Activated naive CD4-positive, alpha-beta T cell treated with anti-CD3 and anti-CD28 coated beads, Interleukin-2, amount 50 U/mL, for 72 hours (primary cell): ENCODE results near the gene TPRG1. TPM values are rescaled to one million over a fixed set of nuclear protein-coding genes. Genes with fewer than 3 reads are reported as not detected.

Experiments
- ATAC-seq, 2 donors: fragments of 150-1000 bp; cut with Tn5 transposase; 2 replicates each; pipeline ENCODE4 v1.10.0; 2021; ENCODE audit warnings: mild to moderate bottlenecking in 2 of 2, moderate library complexity in 2 of 2
- DNase-seq, 2 donors: peaks; one replicate each; pipeline ENCODE4 v3.0.0; 2021 to 2022; ENCODE audit warnings: low spot score in 2 of 2
- H3K27ac Mint-ChIP-seq, 2 donors: one replicate each; pipeline ENCODE4 v1.8.0; 2022; ENCODE audit warnings: mild to moderate bottlenecking in 2 of 2, mixed read lengths in 2 of 2
- H3K36me3 Mint-ChIP-seq, 2 donors: one replicate each; pipeline ENCODE4 v1.8.0; 2022; ENCODE audit warnings: mixed read lengths in 2 of 2
- H3K9me3 Mint-ChIP-seq, 2 donors: one replicate each; pipeline ENCODE4 v1.8.0; 2022; ENCODE audit warnings: mixed read lengths in 2 of 2
- total RNA-seq, 2 donors: library from RNA; stranded (reverse); gene quantifications; one replicate each; pipeline ENCODE4 v1.2.3, GENCODE V29; 2022

TPRG1 gene, protein sequence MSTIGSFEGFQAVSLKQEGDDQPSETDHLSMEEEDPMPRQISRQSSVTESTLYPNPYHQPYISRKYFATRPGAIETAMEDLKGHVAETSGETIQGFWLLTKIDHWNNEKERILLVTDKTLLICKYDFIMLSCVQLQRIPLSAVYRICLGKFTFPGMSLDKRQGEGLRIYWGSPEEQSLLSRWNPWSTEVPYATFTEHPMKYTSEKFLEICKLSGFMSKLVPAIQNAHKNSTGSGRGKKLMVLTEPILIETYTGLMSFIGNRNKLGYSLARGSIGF
- total RNA-seq = 10 to 100 TPM in 1 of 2 donors, 1 to 10 TPM in 1; 1.0 to 21.0 TPM

DNA sequence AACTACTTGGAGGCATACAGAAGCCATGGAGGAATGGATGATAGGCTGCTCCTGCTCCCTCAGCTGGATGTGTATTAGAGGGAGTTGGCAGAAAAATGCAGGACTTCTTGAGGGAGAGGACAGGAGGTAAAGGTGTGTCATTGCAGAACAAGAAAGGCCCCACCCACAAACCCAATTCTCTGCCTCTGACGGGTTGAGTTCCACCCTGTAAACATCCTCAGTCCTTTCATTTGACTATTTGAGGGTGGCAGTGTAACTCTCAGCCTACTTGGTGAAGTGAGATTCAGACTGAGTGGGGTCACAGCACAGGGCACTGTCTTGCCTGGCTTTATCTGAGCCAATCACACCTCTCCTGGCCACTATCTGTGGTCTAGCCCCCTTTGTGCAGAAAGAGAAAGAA, at the start of gene TPRG1:
TPRG1 (plus strand) TSS at position 265 of the 400 bp plus-strand sequence. CDS start 35,414 bp downstream, outside the sequence.
- no peak for DNase-seq
- no peaks in the 10 kb centered on the region for H3K36me3 Mint-ChIP-seq
- peaks cover 0 to 4% of the 10 kb centered on the region in 2 donors for H3K9me3 Mint-ChIP-seq
- no peak within 1 kb of the TSS for H3K27ac Mint-ChIP-seq
- peak in 1 of 2 donors; percentile 18 for ATAC-seq

DNA sequence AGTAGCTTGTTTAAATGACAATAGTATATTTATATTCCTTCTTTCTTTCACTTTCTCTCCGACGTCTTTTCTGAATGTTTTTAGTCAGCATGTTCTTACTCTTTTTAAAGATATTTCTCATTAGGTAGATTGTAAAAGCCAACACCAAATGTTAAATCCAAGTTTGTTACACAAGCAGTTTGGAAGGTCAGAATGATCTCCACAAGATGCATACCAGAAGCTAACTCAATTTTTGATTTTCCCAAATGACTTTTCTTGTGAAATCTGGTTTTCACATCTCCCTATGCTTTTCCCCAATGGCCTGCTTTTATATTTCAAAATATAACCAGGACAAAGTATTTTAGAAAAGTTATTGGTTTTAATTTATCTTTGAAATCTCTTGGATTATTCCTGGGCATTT, 49.7 kb upstream of the TPRG1 start:
- DNase-seq (no peak), ATAC-seq (no peak)
- Mint-ChIP-seq H3K9me3 (peaks cover 5 to 14% of the 10 kb centered on the region in 2 donors), H3K36me3 (peaks cover 14 to 30% of the 10 kb centered on the region in 2 donors), H3K27ac (no peak overlapping the region)

DNA sequence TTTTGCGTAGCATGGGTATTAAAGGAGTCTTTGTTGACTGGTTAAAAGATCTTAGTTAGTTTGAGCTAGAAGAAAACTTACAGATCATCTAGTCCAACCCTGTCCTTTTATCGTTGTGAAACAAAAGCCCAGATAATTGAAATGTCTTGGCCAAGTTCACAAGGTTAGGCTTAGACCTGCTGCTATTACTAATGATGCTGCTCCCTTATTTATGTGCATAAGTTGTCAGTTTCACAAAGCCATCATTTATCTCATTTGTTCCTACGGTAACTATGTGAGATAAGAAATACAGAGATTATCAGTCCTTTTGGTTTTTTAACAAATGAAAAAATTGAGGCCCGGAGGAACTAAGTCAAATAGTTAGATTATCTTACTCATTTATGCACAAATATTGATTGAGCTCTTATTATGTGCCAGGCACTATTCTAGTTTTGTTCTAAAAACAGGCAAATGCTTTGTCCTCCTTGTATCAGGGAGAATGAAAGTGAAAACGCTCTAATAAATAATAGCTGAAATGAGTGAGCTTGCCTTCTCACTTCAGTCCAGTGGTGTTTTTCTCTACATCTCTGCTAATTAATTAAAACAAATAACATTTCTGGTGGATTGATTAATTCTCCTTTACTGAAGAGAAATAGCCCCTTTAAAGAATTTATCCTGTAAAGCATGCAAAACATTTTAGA, 49.1 kb upstream of the TPRG1 start:
- Mint-ChIP-seq H3K36me3 (peaks cover 12 to 28% of the 10 kb centered on the region in 2 donors), H3K9me3 (peaks cover 5 to 12% of the 10 kb centered on the region in 2 donors), H3K27ac (no peak overlapping the region)
- ATAC-seq (no peak), DNase-seq (no peak)

DNA sequence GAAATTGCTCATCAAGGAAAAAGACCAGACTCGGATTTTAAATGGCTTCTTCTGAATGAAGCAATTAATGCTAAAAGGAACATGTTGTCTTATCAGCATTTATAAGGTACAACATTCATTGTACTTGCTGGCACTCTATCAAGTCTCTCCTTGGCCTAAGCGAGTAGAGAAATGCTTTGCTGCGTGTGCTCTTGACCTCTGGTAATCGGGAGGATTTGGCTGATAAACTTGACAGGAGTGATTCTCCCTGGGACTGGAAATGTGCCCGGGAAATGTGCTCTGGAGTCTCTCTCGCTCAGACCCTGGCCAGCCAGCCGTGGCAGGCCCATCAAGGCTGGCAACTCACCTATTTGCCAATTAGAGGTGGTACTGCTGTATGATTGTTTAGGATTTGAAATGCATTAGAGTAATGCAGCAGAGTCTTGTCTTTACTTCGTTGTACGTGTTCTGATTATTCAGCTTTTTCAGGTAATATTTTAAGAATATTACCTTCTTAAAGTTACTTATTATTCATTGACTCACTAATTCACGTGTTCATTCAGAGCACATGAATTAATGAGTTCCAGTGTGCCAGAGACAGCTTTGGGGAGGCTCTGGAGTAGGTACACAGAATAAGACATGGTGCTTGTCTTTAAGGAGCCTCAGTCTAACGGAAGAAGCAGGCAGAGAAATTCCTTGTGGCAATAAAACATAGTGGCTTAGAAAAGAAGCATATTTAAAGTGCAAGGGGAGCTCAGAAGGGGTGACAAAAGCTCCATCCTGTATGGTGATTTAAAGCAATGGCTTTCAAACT, 48.0 kb upstream of the TPRG1 start:
- no peak for DNase-seq
- ATAC-seq = no peak
- no peak overlapping the region for H3K27ac Mint-ChIP-seq
- peaks cover 0 to 8% of the 10 kb centered on the region in 2 donors for H3K9me3 Mint-ChIP-seq
- peaks cover 3 to 18% of the 10 kb centered on the region in 2 donors for H3K36me3 Mint-ChIP-seq

DNA sequence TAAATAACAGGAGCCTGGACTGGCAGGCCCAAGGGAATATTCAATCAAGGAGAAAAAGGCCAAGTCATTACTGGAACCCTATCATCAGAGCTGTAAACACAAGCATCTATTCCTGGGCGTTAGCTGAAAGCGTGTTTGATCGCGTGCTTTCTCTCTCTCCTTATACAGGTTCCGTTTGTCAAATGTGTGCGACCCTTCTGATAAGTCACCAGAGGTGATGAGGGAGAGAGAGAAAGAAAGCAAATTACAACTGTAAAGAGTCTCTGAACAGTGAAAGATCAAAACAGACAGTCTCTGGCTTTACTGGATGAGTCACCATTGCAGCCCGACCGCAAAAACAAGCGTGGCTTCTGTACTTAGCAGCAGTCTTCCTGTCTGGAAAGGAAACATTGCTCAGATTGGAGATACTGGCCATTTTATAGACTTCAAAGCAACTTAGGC, 39.5 kb upstream of the TPRG1 start:
- DNase-seq = peak; percentile 57 to 79
- Mint-ChIP-seq H3K9me3 (peaks cover 7 to 8% of the 10 kb centered on the region in 2 donors), H3K36me3 (peaks cover 8 to 13% of the 10 kb centered on the region in 2 donors), H3K27ac (peak overlapping the region; percentile 81 to 95)
- peak; percentile 99 for ATAC-seq

DNA sequence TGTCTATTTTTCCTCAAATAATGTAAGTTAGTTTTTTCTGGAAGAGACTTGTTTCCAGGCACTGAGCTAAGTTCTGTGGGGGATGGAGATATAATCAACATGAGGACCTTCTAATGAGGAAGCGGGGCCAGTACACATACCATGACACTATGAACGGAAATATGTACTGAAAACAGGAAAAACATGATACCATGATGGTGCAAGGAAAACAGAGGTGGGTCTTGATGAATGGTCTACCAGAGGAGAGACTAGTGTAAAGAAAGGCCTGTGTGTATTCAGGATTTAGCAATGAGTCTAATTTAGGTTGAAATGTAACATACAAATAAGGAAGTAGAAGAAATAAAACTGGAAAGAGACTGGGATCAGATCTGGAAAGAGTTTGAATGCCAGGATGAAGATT, 38.9 kb upstream of the TPRG1 start:
- Mint-ChIP-seq H3K27ac (peak overlapping the region; percentile 46 to 95), H3K9me3 (peaks cover 7 to 8% of the 10 kb centered on the region in 2 donors), H3K36me3 (peaks cover 8 to 13% of the 10 kb centered on the region in 2 donors)
- ATAC-seq = peak in 1 of 2 donors; percentile 3
- no peak for DNase-seq

DNA sequence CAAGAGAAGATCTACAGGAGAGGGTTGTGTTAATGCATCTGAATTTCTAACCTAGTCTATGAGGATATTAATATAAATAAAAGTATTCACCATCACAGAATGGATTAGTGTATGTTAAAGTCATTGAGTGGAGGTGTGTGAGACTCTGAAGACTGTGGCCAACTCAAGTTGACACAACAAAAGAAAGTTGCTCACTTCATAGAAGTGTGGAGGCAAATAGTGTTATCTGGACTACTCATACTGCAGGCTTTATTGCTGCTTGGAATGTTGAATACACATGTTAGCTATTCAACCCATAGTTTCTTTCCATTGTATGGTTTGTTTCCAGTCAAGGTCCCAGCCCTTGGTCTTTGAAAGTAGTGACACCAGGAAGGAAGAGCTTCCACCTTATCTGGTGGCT, 38.0 kb upstream of the TPRG1 start:
- H3K27ac Mint-ChIP-seq = peak overlapping the region in 1 of 2 donors; percentile 95
- H3K9me3 Mint-ChIP-seq = peaks cover 7 to 8% of the 10 kb centered on the region in 2 donors
- H3K36me3 Mint-ChIP-seq = peaks cover 8 to 13% of the 10 kb centered on the region in 2 donors
- no peak for DNase-seq
- no peak for ATAC-seq

DNA sequence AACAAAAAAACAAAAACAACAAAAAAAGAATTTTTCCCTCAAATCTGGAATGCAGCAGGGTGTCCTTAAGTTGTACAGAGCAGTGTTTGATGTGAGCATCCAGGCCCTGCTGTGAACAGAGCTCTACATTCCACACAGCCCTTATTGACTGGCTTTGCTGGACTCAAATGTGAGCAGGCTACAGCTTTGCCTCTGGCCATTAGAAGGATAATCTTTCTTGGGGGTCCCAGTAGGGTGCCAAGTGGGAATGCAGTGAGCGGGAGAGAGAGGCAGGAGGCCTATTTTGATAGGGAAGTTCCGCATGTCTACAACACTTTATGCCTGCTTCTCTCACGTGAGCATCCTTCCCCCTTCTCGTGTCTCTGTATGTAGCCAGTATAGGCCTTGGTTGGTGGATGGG, 34.4 kb upstream of the TPRG1 start:
- DNase-seq (no peak), ATAC-seq (no peak)
- Mint-ChIP-seq H3K27ac (peak overlapping the region in 1 of 2 donors; percentile 1), H3K9me3 (peaks cover 7 to 8% of the 10 kb centered on the region in 2 donors), H3K36me3 (peaks cover 7 to 13% of the 10 kb centered on the region in 2 donors)

DNA sequence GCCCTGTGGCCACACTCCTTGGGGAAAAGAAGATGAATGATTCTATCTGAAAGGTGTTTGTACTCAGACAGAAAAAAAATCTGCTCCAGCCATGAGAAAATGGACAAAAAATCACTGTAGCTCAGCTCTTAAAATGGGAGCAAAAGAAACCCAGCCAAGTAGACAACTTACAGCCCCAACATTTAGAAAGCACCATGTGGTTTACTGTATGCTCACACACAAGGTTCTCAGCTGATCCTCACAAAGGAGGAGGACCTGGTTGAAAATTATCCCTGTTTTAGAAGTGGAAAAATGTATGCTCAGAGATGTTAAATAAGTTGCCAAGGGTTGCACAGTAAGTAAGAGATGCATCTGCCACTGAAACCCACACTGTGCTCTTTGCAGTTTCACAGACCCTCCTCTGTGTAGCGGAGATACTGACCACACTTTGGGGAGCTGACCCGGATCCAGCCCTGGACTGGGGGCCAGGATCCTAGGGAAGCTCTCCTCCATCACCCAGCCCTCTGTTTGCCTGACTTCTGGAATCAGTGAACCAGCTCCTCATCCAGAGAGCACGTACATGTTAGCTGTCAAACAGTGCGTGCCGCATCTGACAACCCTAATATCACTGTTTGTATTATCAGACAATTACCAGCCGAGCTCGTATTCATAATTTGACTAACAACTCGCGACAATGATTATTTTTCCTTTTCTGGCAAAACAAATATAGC, 32.7 kb upstream of the TPRG1 start:
- no peak for DNase-seq
- Mint-ChIP-seq H3K36me3 (no peaks in the 10 kb centered on the region), H3K9me3 (no peaks in the 10 kb centered on the region), H3K27ac (no peak overlapping the region)
- no peak for ATAC-seq

DNA sequence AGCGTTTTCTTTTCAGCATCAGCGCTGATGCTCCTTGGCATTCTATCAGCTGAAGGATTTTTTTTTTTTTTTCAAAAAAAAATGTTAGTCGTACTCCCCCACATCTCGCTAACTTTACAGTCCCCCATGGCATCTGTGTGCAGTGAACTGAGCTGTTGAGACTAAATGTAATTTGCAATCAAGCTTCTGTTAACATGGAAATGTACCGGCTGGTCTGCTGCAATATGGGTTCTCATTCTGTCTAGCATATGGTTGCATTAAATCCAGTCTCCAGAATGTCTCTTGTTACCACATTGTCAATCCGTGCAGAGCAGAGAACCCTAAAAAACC, 32.2 kb upstream of the TPRG1 start:
- no peak for DNase-seq
- H3K9me3 Mint-ChIP-seq = no peaks in the 10 kb centered on the region
- no peak overlapping the region for H3K27ac Mint-ChIP-seq
- H3K36me3 Mint-ChIP-seq = no peaks in the 10 kb centered on the region
- no peak for ATAC-seq

DNA sequence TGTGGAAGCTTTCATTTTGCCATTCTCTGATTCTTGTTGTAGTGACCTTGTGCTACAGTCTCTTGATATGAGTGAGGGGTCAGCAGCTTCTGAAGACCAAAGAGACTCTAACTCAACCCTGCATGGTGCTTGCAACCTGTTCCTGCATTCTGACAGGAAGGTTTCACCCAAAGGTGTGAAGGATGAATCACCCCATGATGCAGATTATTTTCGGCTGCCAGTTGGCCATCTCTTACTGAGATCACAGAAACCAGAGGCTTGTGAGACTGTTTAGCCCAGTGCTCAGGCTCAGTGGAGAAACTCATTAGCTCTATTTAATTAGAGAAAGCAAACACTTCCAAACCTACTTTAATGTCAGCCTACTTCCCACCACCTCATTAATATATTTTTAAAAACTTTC, 29.2 kb upstream of the TPRG1 start:
- ATAC-seq (peak; percentile 88 to 90), DNase-seq (no peak)
- Mint-ChIP-seq H3K27ac (no peak overlapping the region), H3K36me3 (no peaks in the 10 kb centered on the region), H3K9me3 (no peaks in the 10 kb centered on the region)

DNA sequence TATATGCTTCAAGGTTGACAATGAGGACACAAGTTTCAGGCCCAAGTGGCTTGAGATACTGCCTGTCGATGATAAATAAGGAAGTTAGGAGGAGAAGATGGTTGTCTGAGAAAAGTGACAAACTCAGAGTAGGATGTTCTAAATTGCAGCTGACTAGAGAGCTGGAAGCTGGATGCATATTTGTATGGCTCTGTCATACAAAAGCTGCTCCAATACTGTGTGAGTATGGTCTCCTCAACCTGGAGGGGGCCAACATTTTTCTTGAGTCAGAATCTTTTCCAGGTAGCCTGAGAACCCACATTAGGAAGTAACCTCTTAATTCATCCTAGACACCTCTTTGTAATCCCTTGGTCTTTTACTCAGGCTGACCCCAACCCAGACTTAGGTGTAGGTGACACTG, 28.4 kb upstream of the TPRG1 start:
- ATAC-seq (no peak), DNase-seq (no peak)
- no peaks in the 10 kb centered on the region for H3K36me3 Mint-ChIP-seq
- H3K27ac Mint-ChIP-seq = no peak overlapping the region
- no peaks in the 10 kb centered on the region for H3K9me3 Mint-ChIP-seq

DNA sequence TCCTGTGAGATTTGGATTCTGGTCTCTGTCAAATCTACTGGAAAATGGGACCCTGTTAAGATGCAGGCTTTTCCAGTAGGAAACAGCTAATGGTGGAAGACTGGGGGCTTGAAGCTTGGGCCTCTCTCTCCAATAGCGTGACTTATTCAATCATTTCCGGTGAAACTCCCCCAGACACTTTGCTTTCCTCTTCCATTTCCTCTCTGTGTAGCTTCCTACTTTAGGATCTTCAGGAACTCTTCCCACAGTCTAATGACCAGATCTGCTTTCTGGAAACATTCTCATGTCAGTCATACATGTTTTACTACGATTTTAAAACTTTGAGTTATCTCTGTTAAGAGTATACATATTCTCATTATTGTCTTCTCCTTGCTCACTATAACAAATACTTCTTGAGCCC, 28.0 kb upstream of the TPRG1 start:
- H3K9me3 Mint-ChIP-seq = no peaks in the 10 kb centered on the region
- H3K36me3 Mint-ChIP-seq = no peaks in the 10 kb centered on the region
- no peak for ATAC-seq
- no peak for DNase-seq
- H3K27ac Mint-ChIP-seq = no peak overlapping the region

DNA sequence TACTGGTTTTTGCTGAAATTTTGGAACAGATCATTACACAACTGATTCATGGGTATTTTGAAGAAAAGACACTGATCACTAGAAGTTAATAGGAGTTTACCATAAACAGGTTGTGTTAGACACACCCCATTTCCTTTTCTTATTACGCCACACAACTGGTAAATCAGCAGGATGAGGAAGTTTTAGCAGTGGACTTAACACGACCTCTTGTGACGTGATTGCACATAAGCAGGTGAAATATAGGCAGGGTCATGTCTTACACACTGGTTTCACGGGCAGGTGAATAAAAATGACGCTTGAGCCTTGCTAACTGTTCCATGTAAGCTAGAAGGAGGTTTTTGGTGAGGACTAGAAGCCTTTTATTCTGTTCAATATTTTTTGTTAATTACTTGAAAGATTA, 27.1 kb upstream of the TPRG1 start:
- ATAC-seq = peak in 1 of 2 donors; percentile 39
- DNase-seq = no peak
- Mint-ChIP-seq H3K36me3 (no peaks in the 10 kb centered on the region), H3K9me3 (no peaks in the 10 kb centered on the region), H3K27ac (no peak overlapping the region)

DNA sequence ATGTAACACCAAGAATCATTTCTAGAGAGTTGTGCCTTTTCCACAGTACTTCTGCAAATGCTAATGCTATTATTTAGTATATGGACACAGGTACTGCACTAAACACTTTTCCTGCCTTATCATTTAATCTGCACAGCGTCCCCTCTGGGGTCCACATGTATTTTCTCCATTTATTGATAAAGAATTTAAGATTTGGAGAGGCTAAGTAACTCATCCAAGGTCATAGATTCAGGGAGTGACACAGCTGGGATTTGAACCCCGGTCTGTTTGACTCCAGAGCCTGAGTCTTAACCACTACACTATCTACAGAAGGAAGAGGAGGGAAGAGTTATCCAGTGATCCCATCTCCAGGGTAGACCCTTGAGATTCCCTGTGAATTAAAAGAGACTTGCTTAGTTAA, 24.9 kb upstream of the TPRG1 start:
- no peak for DNase-seq
- Mint-ChIP-seq H3K9me3 (no peaks in the 10 kb centered on the region), H3K27ac (no peak overlapping the region), H3K36me3 (no peaks in the 10 kb centered on the region)
- ATAC-seq = no peak

DNA sequence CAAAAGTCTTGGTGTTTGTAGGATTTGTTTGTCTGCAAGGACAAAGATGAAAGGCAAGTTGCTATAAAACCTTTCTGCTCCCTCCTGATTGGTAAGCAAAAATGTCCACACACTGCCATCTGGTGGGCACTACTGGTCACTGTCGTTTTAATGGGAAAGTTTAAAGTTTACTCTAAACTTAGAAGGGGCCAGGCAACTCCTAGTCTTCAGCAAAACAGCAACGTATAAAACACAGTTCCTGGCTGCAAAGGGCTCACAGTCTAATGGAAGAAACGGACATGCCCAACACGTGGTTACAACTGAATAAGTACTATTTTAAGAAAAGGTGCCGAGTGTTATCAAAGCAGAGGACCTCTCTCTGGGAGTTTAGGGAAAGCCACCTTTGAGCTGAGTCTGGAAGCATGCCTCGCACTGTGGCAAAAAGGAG, 23.7 kb upstream of the TPRG1 start:
- H3K27ac Mint-ChIP-seq = no peak overlapping the region
- H3K9me3 Mint-ChIP-seq = no peaks in the 10 kb centered on the region
- ATAC-seq = peak; percentile 57 to 64
- peak in 1 of 2 donors; percentile 63 for DNase-seq
- no peaks in the 10 kb centered on the region for H3K36me3 Mint-ChIP-seq
